Erythroblast (primary cell): ENCODE results near the gene FUBP3.

Experiments
- GATA1 ChIP-seq: IDR thresholded peaks from 2 replicates; pipeline ENCODE4 v1.6.1; 2011; ENCODE audit warnings: low read depth, mild to moderate bottlenecking, control low read depth, low read length, moderate library complexity
- POLR2A ChIP-seq: IDR thresholded peaks from 2 replicates; pipeline ENCODE4 v1.6.1; 2011; ENCODE audit warnings: mild to moderate bottlenecking, low read length

- TF ChIP-seq POLR2A (no peak), GATA1 (no peak)
Measured at GRCh38 chr9:130607640-130608420, 28.5 kb downstream of the FUBP3 start.
